Measurements from ENCODE around the gene TFDP2.
A peak's percentile ranks its signal among the peaks of the same experiment; 100 is the strongest.
"Not testable (repeated sequence)": the region's sequence is repeated elsewhere in the genome, so short reads cannot be mapped to it uniquely, and the experiment has no call there.

Gene TFDP2, protein sequence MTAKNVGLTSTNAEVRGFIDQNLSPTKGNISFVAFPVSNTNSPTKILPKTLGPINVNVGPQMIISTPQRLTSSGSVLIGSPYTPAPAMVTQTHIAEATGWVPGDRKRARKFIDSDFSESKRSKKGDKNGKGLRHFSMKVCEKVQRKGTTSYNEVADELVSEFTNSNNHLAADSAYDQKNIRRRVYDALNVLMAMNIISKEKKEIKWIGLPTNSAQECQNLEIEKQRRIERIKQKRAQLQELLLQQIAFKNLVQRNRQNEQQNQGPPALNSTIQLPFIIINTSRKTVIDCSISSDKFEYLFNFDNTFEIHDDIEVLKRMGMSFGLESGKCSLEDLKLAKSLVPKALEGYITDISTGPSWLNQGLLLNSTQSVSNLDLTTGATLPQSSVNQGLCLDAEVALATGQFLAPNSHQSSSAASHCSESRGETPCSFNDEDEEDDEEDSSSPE

DNA sequence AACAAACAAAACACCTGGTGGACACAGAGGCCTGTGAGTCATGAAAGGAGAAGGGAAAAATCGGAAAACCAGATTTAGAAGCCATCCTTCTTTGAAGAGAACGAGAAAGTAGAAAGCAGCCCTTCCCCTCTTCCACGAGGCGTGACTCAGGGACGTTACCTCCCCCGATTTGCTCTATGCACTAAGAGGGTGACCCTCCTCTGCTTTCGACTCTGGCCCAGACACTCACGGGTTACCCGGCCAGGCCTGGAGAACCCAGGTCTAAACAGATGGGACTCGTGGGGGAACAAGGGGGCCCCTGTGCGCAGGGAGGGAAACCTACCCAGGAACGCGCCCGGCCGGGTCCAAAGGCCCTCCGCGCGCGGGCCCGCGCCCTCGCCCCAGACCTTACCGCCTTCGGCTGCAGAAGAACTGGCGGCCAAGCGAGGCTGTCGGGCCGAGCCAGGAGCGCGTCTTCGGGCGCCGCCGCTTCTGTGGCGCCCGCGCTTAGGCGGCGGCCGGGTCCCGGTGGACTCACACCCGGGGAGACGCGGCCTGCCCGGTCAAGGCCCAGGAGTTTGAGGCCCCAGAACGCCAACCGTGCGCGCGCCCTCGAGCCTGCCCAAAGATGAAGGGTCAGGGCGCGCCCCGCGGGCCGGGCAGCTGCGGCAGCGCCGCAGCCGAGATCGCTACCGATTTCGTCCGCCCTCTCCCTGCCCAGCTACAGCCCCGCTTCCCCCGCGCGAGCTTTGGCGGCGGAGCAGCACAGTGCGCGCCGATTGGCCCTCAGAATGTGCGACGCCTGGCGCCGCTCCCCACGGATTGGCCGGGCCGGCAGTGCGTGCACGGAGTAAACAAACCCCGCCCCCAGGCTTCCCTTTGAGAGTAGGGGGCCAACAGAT, at the start of gene TFDP2:
TSS of gene TFDP2 (minus strand) at position 753 of the 881 bp plus-strand sequence. CDS start 47,795 bp downstream, outside the sequence.
- peak; percentile 56 to 68 for DNase-seq (ENCODE audit: low read depth in 2 of 2)

DNA sequence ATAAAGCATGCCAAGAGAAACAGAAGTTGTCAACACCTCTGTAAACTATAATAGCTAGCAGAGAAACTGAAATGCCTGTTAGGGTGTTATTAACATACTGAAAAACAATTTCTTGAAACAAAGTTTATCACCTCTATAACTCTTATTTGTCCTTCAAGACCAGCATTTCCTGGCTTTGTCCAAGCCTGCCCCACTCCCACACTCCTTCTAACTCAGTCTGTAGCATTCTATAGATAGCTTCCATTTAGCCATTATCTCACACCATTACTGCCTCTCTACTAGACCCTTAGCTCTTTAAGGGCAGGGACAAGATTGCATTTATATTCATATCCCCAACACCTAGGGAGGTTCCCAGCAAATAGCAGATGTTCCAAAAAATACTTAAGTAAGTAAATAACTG, 39.5 kb upstream of the TFDP2 start:
- no peak for DNase-seq (ENCODE audit: low read depth in 2 of 2)

- DNase-seq (ENCODE audit: low read depth in 2 of 2), result no peak
Observed at GRCh38 chr3:142180761-142181362, 31.5 kb upstream of the TFDP2 start.

GRCh38 chr3:142175478-142175877, 26.1 kb upstream of the TFDP2 start:
- DNase-seq (ENCODE audit: low read depth in 2 of 2), result no peak

- no peak for DNase-seq (ENCODE audit: low read depth in 2 of 2)
Observed at GRCh38 chr3:142174559-142174958, 25.2 kb upstream of the TFDP2 start.

- no peak for DNase-seq (ENCODE audit: low read depth in 2 of 2)
Observed at GRCh38 chr3:142168514-142168913, 19.2 kb upstream of the TFDP2 start.

- DNase-seq (ENCODE audit: low read depth in 2 of 2), result no peak
Observed at GRCh38 chr3:142165194-142165593, 15.8 kb upstream of the TFDP2 start.

- no peak for DNase-seq (ENCODE audit: low read depth in 2 of 2)
Observed at GRCh38 chr3:142159083-142159740, 9.9 kb upstream of the TFDP2 start.

- DNase-seq (ENCODE audit: low read depth in 2 of 2), result no peak
Observed at GRCh38 chr3:142154186-142154585, 4.8 kb upstream of the TFDP2 start.

GRCh38 chr3:142152384-142152783, 3.0 kb upstream of the TFDP2 start:
- no peak for DNase-seq (ENCODE audit: low read depth in 2 of 2)

DNA sequence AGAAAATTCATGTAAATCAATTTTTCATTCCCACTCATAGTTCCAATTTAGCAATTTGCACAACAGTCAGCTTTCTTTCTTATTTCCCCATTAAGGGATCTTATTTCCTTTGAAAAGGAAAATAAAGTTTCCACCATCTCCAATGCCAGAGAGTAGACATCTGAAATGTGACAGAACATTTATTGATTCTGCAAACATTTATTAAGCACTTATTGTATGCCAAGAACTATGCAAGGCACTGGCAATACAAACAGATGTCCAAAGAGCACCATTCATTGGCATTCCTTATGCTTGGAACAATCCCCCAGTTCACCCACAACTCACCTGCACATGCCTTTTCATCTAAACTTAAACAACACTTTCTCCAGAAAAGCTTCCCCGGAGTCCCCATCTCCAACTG, 2.5 kb upstream of the TFDP2 start:
- no peak for DNase-seq (ENCODE audit: low read depth in 2 of 2)

- DNase-seq (ENCODE audit: low read depth in 2 of 2), result no peak
Observed at GRCh38 chr3:142151240-142151639, 1.9 kb upstream of the TFDP2 start.

GRCh38 chr3:142150271-142150670, 927 bp upstream of the TFDP2 start:
- no peak for DNase-seq (ENCODE audit: low read depth in 2 of 2)

GRCh38 chr3:142149673-142149992, 289 bp upstream of the TFDP2 start:
- no peak for DNase-seq (ENCODE audit: low read depth in 2 of 2)

DNA sequence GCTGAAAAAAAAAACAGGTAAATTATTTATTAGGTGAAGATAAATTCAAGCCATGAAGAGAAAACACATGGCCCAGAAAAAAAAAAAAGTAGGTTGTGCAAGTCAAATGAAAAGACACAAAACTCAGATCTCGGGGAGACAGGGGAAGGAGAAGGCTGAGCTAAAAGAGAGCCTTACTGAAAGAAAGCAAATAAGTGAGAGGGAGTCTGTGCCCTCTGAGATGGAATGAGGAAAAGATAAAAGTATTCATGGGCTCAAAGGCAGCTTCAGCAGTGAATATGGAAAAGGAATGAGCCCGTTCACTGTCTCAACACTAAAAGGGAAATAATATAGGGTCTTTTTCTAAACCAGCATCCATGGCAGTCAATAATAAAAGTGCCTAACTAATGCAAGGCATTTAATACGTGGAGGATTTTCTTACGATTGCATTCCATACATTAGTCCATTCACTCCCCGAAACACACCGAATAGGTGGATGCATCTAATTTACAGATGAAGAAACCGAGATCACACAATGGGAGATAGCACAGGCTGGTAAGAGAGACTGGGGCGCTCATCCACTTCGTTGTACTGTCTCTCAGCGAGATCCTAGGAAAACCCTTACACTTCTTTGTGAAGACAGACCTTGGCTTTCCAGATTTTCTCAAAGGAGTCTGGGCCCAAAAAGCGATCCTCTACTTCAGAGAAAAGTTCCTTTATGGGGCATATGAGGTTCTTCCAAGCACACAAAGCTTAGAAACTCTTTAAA, 1.1 kb downstream of the TFDP2 start:
- no peak for DNase-seq (ENCODE audit: low read depth in 2 of 2)

- DNase-seq (ENCODE audit: low read depth in 2 of 2), result not testable (repeated sequence)
Observed at GRCh38 chr3:142144587-142144986, 4.8 kb downstream of the TFDP2 start.

DNA sequence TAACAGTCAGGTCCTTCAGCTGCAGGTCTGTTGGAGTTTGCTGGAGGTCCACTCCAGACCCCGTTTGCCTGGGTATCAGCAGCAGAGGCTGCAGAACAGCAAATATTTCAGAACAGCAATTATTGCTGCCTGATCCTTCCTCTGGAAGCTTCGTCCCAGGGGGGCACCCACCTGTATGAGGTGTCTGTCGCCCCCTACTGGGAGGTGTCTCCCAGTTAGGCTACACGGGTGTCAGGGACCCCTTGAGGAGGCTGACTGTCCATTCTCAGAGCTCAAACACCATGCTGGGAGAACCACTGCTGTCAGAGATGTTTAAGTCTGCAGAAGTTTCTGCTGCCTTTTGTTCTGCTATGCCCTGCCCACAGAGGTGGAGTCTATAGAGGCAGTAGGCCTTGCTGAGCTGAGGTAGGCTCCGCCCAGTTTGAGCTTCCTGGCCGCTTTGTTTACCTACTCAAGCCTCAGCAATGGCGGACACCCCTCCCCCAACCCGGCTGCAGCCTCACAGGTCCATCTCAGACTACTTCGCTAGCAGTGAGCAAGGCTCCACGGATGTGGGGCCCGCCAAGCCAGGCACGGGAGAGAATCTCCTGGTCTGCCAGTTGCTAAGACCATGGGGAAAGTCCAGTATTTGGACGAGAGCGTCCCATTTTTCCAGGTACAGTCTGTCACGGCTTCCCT, 8.6 kb downstream of the TFDP2 start:
- DNase-seq (ENCODE audit: low read depth in 2 of 2), result not testable (repeated sequence)

- DNase-seq (ENCODE audit: low read depth in 2 of 2), result not testable (repeated sequence)
Observed at GRCh38 chr3:142137089-142137488, 12.3 kb downstream of the TFDP2 start.

GRCh38 chr3:142134799-142135325, 14.5 kb downstream of the TFDP2 start:
- DNase-seq (ENCODE audit: low read depth in 2 of 2), result no peak

DNA sequence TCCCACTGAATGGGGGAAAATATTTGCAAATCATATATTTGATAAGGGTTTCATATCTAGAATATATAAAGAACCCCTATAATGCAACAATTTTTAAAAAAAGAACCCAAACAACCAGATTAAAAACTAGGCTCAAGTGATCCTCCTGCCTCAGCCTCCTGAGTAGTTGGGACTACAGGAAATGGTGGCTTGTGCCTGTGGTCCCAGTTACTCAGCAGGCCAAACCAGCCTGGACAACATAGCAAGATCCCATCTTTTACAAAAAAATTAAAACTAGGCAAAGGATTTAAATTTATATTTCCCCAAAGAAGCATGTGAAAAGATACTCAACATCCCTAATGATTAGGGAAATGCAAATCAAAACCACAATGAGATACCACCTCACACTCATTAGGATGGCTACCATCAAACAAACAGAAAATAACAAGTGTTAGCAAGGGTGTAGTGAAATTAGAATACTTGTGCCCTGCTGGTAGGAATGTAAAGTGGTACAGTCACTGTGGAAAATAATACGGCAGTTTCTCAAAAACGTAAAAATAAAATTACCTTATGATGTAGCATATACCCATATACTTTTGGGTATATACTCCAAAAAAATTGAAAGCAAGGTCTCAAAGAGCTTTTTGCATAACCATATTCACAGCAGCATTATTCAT, 19.7 kb downstream of the TFDP2 start:
- DNase-seq (ENCODE audit: low read depth in 2 of 2), result no peak

Measured in stimulated activated CD8-positive, alpha-beta memory T cell treated with anti-CD3 and anti-CD28 coated beads, Interleukin-2, amount 100 ng/mL, for 1 hour (primary cell).